Smooth muscle cell of the pulmonary artery (primary cell): ENCODE data around the gene ZNF821. TPM values are rescaled to one million over a fixed set of nuclear protein-coding genes. Genes with fewer than 3 reads are reported as not detected.

Source experiments
- total RNA-seq: library from RNA; depleted of rRNA; stranded (reverse); fragments of >200 nt; gene quantifications from 2 replicates; pipeline ENCODE4 v1.2.3, GENCODE V29; 2014

The ZNF821 gene, protein sequence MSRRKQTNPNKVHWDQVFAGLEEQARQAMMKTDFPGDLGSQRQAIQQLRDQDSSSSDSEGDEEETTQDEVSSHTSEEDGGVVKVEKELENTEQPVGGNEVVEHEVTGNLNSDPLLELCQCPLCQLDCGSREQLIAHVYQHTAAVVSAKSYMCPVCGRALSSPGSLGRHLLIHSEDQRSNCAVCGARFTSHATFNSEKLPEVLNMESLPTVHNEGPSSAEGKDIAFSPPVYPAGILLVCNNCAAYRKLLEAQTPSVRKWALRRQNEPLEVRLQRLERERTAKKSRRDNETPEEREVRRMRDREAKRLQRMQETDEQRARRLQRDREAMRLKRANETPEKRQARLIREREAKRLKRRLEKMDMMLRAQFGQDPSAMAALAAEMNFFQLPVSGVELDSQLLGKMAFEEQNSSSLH
- total RNA-seq: 3.2 and 4.4 TPM in 2 replicates

DNA sequence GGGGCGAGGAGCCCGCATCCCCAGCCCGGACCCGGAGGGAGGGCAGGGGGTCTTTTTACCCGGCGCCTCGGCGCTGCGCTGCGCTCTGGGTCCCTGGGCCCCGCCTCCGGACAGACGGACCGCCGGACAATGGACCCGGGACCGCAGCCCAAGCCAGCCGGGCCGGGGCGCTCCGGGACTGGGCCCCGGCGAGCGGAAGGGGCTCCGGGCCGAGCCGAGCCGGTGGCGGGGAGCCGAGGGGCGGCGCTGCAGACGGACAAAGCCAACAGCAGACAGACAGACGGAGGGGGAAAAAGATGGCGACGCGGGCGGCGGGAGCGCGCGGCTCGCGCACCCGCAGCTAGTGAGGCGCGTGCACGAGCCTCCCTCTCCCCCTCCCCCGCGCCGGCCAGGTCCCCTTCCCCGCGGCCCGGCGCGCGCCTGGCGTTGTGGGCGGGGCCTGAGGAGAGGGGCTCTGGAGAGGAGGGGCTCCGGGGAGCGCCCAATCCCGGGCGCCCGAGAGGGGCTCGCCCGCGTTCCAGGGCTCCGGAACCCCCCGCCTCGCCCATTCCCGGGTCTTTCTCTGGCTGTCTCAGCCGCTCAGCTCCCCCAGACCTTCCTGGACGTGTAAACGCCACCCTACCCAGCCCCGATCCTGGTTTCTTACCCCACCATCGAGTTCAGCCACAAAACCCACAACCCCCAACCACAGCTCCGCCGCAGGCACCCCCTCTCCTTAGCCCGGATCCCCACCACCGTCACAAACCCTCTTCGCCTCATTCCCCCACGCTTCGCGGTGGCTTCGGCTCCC is at the start of gene ZNF821:
Gene ZNF821, minus strand, starts transcription at position 334 of the 790 bp plus-strand sequence. CDS start 4,236 bp downstream, outside the sequence.

DNA sequence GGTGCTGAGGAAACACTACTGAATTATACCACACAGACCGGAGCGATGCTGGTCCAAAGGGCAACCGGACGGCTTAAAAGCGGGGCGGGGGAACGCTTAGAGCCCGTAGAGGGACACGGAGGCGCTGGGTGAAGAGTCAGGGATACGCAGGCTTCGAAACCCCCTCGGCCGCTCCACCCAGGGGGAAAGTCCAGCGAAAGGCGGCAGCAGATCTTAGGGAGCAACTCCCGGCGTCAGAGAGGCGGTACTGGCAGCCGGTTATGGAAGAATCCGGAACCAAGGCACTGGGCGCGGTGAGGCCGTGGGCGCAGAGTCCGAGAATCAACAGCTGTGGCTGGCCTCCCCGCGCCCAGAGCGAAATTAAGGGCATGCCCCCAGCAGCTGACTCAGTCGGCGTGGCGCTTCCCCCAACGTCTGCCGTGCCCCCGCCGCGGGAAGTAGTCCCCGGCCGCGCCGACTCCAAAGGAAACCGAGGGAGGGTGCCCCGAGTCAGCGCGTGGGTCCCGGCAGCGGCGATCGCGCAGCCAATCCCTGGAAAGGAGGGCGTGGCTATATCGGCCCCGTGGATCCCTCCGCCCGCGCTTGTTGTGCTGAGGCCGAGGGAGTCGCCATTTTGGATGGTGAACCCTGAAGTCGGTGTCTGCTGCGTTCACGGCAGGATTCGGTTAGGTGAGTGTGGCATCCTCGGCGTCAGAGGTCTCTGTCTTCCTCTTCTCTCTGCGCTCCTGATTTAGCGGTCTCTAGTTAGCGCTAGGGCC is 11.1 kb upstream of the ZNF821 start, which contains the start of gene IST1:
Gene IST1, plus strand, starts transcription at position 611 of the 758 bp plus-strand sequence. CDS start 20,110 bp downstream, outside the sequence.

DNA sequence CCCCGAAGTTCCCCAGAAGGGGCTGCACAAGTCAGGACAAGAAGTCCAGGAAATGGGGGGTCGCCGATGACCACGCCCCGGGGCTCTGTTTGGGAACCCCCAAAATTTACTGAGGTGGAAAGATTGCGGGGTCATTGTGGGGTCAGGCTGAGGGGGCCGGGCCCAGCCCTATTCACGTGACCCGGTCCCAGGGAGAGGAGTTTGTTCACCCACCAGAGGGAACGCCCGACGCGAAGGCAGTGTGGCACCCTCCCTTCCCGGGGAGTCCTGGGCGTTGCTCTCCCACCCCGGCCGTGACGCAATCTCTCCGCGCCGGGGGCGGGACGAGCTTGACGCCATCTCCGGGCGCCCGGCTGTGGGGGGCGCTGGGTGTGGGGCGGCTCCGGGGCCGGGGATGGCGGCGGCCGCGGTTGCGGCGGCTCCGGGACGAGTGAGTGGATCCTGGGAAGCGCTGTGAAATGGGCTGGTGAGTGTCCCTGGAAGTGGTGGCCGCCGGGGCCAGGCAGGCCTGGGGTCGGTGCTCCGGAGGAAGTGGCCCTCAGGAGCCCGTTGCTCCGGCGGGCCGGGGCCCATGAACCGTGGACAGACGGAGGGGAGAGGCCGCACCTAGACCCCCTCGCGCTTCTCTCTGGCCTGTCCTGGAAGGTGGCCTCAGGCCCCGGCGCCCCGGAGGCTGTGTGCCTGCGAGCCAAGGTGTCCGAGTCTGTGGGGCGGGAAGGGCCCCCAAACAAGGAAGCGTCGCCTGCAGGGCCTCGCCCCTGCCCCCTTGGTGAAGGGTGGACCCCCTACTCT is 38.1 kb downstream of the ZNF821 start, which contains the start of gene ATXN1L:
Gene ATXN1L, plus strand, starts transcription at position 338 of the 792 bp plus-strand sequence. CDS start 3,765 bp downstream, outside the sequence.

Other genes with a start within 250 kb of the ZNF821 start
- 8.5 and 9.0 TPM in 2 replicates for gene PHLPP2, start 159.5 kb downstream of the ZNF821 start, total RNA-seq
- 61.9 and 80.3 TPM in 2 replicates for gene AP1G1, start 75.3 kb downstream of the ZNF821 start, total RNA-seq
- gene ATXN1L, start 38.2 kb downstream of the ZNF821 start, total RNA-seq: 16.2 and 17.8 TPM in 2 replicates
- gene IST1, start 11.3 kb upstream of the ZNF821 start, total RNA-seq: 111 and 135 TPM in 2 replicates
- gene PKD1L3, start 116.2 kb upstream of the ZNF821 start, total RNA-seq: not detected in 2 replicates
- gene DHODH, start 124.6 kb upstream of the ZNF821 start, total RNA-seq: 3.0 and 3.5 TPM in 2 replicates
- gene HP, start 170.3 kb upstream of the ZNF821 start, total RNA-seq: 0.20 TPM in 1 of 2 replicates, not detected in the other
- gene HPR, start 179.0 kb upstream of the ZNF821 start, total RNA-seq: not detected in 2 replicates
- 4.1 and 6.8 TPM in 2 replicates for gene TXNL4B, start 209.4 kb upstream of the ZNF821 start, total RNA-seq
- 68.9 and 71.6 TPM in 2 replicates for gene DHX38, start 209.7 kb upstream of the ZNF821 start, total RNA-seq